ENCODE results near the gene ACTR1A.

ACTR1A gene

GRCh38 chr10:102435529-102436233 is 66.8 kb downstream of the ACTR1A start:
- H3K79me2 ChIP-seq (ENCODE audit: low read length) = peaks cover 12% of the 10 kb centered on the region
- peak overlapping the region; percentile 42; the same call in 1 of the 2 replicates for H3K4me3 ChIP-seq (ENCODE audit: low read length)

DNA sequence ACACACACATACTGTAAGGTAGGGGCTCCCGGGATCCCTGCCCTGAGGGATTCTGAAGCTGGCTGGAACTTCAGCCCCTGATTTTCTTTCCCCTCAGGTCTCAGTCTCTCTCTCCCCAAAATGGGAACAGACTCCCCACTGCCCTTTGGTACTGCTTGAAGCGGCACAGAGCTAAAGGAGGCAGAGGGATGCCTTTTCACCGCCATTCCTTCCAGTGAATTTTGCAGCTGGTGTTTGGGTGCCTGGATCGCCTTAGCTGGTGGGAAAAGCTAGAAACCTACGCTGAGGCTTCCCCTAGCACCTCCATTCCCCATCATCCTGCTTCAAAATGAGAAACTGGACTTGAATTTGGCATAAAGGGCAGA is 67.4 kb downstream of the ACTR1A start:
- TF ChIP-seq EZH2phosphoT487 (IDR thresholded peaks at IDR 0.05; ENCODE audit: low read length) (no peak), EZH2 (optimal IDR thresholded peaks at IDR 0.05; ENCODE audit: low read depth, low read length) (no peak), CTCF (IDR thresholded peaks at IDR 0.05; ENCODE audit: low read length) (no peak)
- Histone ChIP-seq H3K36me3 (replicated peaks; ENCODE audit: insufficient read depth, low read length) (no peaks in the 10 kb centered on the region), H3K9me3 (replicated peaks; ENCODE audit: insufficient read depth, low read length) (no peaks in the 10 kb centered on the region), H3K4me1 (ENCODE audit: low read length) (peaks cover 11% of the 10 kb centered on the region; the same call in 1 of the 2 replicates), H3K79me2 (ENCODE audit: low read length) (peaks cover 16% of the 10 kb centered on the region), H3K4me3 (ENCODE audit: low read length) (no peak overlapping the region), H3K9ac (ENCODE audit: low read length) (no peak overlapping the region), H2AFZ (ENCODE audit: low read length) (0 out of 2 replicates have a peak overlapping the region, but pooled peaks have one; percentile 55), H3K4me2 (ENCODE audit: low read depth, low read length) (peak overlapping the region; percentile 71), H3K27ac (ENCODE audit: low read length) (no peak overlapping the region), H3F3A (ENCODE audit: insufficient read depth, low read length) (peaks cover 10% of the 10 kb centered on the region; the same call in 1 of the 2 replicates), H3K9me2 (replicated peaks; ENCODE audit: insufficient read depth, low read length) (no peaks in the 10 kb centered on the region), H4K20me1 (ENCODE audit: insufficient read depth, low read length) (no peaks in the 10 kb centered on the region), H3K27me3 (replicated peaks; ENCODE audit: insufficient read depth, low read length) (peaks cover 19% of the 10 kb centered on the region)
- no peak for DNase-seq

More at GRCh38 chr10:102435529-102436233, 66.8 kb downstream of the ACTR1A start:
- Histone ChIP-seq H3F3A (ENCODE audit: insufficient read depth, low read length) (peaks cover 10% of the 10 kb centered on the region; the same call in 1 of the 2 replicates), H3K9me2 (replicated peaks; ENCODE audit: insufficient read depth, low read length) (no peaks in the 10 kb centered on the region), H3K9me3 (replicated peaks; ENCODE audit: insufficient read depth, low read length) (no peaks in the 10 kb centered on the region), H3K4me2 (ENCODE audit: low read depth, low read length) (peak overlapping the region; percentile 71), H3K27me3 (replicated peaks; ENCODE audit: insufficient read depth, low read length) (peaks cover 19% of the 10 kb centered on the region), H3K27ac (ENCODE audit: low read length) (no peak overlapping the region), H2AFZ (ENCODE audit: low read length) (peak overlapping the region; percentile 81; the same call in 1 of the 2 replicates), H3K4me1 (ENCODE audit: low read length) (peaks cover 11% of the 10 kb centered on the region; the same call in 1 of the 2 replicates), H4K20me1 (ENCODE audit: insufficient read depth, low read length) (no peaks in the 10 kb centered on the region), H3K36me3 (replicated peaks; ENCODE audit: insufficient read depth, low read length) (no peaks in the 10 kb centered on the region), H3K9ac (ENCODE audit: low read length) (no peak overlapping the region)
- no peak for DNase-seq
- TF ChIP-seq CTCF (IDR thresholded peaks at IDR 0.05; ENCODE audit: low read length) (no peak), EZH2phosphoT487 (IDR thresholded peaks at IDR 0.05; ENCODE audit: low read length) (no peak), EZH2 (optimal IDR thresholded peaks at IDR 0.05; ENCODE audit: low read depth, low read length) (no peak)

GRCh38 chr10:102434394-102435132 is 67.9 kb downstream of the ACTR1A start:
- DNase-seq = no peak

More at GRCh38 chr10:102434394-102435132, 67.9 kb downstream of the ACTR1A start:
- H3F3A ChIP-seq (ENCODE audit: insufficient read depth, low read length) = peaks cover 10% of the 10 kb centered on the region; the same call in 1 of the 2 replicates
- no peaks in the 10 kb centered on the region for H3K9me2 ChIP-seq (replicated peaks; ENCODE audit: insufficient read depth, low read length)
- no peak overlapping the region for H3K27ac ChIP-seq (ENCODE audit: low read length)
- H2AFZ ChIP-seq (ENCODE audit: low read length) = no peak overlapping the region
- TF ChIP-seq EZH2 (optimal IDR thresholded peaks at IDR 0.05; ENCODE audit: low read depth, low read length) (no peak), CTCF (IDR thresholded peaks at IDR 0.05; ENCODE audit: low read length) (no peak), EZH2phosphoT487 (IDR thresholded peaks at IDR 0.05; ENCODE audit: low read length) (no peak)
- H4K20me1 ChIP-seq (ENCODE audit: insufficient read depth, low read length) = no peaks in the 10 kb centered on the region
- H3K9me3 ChIP-seq (replicated peaks; ENCODE audit: insufficient read depth, low read length) = no peaks in the 10 kb centered on the region
- H3K4me2 ChIP-seq (ENCODE audit: low read depth, low read length) = no peak overlapping the region
- H3K36me3 ChIP-seq (replicated peaks; ENCODE audit: insufficient read depth, low read length) = no peaks in the 10 kb centered on the region
- peaks cover 16% of the 10 kb centered on the region for H3K79me2 ChIP-seq (ENCODE audit: low read length)
- H3K9ac ChIP-seq (ENCODE audit: low read length) = no peak overlapping the region
- H3K27me3 ChIP-seq (replicated peaks; ENCODE audit: insufficient read depth, low read length) = peaks cover 19% of the 10 kb centered on the region
- H3K4me1 ChIP-seq (ENCODE audit: low read length) = peaks cover 11% of the 10 kb centered on the region; the same call in 1 of the 2 replicates
- no peak overlapping the region for H3K4me3 ChIP-seq (ENCODE audit: low read length)

All from MM.1S (cell line).